CD8-positive, alpha-beta memory T cell (primary cell): ENCODE results near the gene APAF1. TPM values are rescaled to one million over a fixed set of nuclear protein-coding genes. Genes with fewer than 3 reads are reported as not detected.
A peak's percentile ranks its signal among the peaks of the same experiment; 100 is the strongest.

Experiments used
- CTCF ChIA-PET: fragments of 350-600 bp; sonication (Branson Sonifier 250); formaldehyde crosslinking; loops from one replicate; lab custom pipeline; 2021; ENCODE audit warnings: antibody characterized with exemption; lab: Charles Lee
- POLR2A ChIA-PET: fragments of 350-600 bp; sonication (Branson Sonifier 250); formaldehyde crosslinking; loops from one replicate; lab custom pipeline; 2021; ENCODE audit warnings: antibody characterized with exemption; lab: Charles Lee
- DNase-seq, 5 donors: peaks; one replicate each; pipeline versions ENCODE4 v3.0.0 to v3.0.0-alpha.2; 2020 to 2022; ENCODE audit warnings: mixed read lengths in 1 of 5
- H3K27ac ChIP-seq: one replicate; pipeline ENCODE4 v1.7.0; 2013; ENCODE audit warnings: low read depth, mild to moderate bottlenecking, low read length, moderate library complexity
- H3K27me3 ChIP-seq: 2 replicates; pipeline ENCODE4 v1.7.0; 2013; ENCODE audit warnings: low read length, mild to moderate bottlenecking; ENCODE audit not compliant: insufficient read depth, poor library complexity, severe bottlenecking
- H3K36me3 ChIP-seq: 2 replicates; pipeline ENCODE4 v1.7.0; 2013; ENCODE audit warnings: mild to moderate bottlenecking, low read length, moderate library complexity; ENCODE audit not compliant: insufficient read depth
- H3K4me1 ChIP-seq: 2 replicates; pipeline ENCODE4 v1.7.0; 2013; ENCODE audit warnings: mild to moderate bottlenecking, low read length, moderate library complexity; ENCODE audit not compliant: insufficient read depth
- H3K4me3 ChIP-seq: 2 replicates; pipeline ENCODE4 v1.7.0; 2013; ENCODE audit warnings: mild to moderate bottlenecking, low read length
- H3K9me3 ChIP-seq: 2 replicates; pipeline ENCODE4 v1.7.0; 2013; ENCODE audit warnings: mild to moderate bottlenecking, low read length
- H3K27ac Mint-ChIP-seq, 8 donors: one replicate each; pipeline ENCODE4 v1.8.0; 2020 to 2021; ENCODE audit warnings: mixed read lengths in 8 of 8, mild to moderate bottlenecking in 6 of 8, inconsistent platforms in 3 of 8, moderate library complexity in 3 of 8
- H3K27me3 Mint-ChIP-seq, 2 donors: one replicate each; pipeline ENCODE4 v1.8.0; 2020 to 2021; ENCODE audit warnings: mixed read lengths in 2 of 2, mild to moderate bottlenecking in 1 of 2, moderate library complexity in 1 of 2
- H3K36me3 Mint-ChIP-seq, 3 donors: one replicate each; pipeline ENCODE4 v1.8.0; 2020 to 2021; ENCODE audit warnings: mixed read lengths in 3 of 3, inconsistent platforms in 1 of 3, mild to moderate bottlenecking in 1 of 3
- H3K4me1 Mint-ChIP-seq, 3 donors: one replicate each; pipeline ENCODE4 v1.8.0; 2020 to 2021; ENCODE audit warnings: mixed read lengths in 3 of 3, inconsistent platforms in 1 of 3, mild to moderate bottlenecking in 1 of 3
- H3K4me3 Mint-ChIP-seq, 7 donors: one replicate each; pipeline ENCODE4 v1.8.0; 2020 to 2021; ENCODE audit warnings: mixed read lengths in 7 of 7, mild to moderate bottlenecking in 6 of 7, moderate library complexity in 4 of 7, inconsistent platforms in 2 of 7
- H3K9me3 Mint-ChIP-seq, 5 donors: one replicate each; pipeline ENCODE4 v1.8.0; 2020 to 2022; ENCODE audit warnings: mixed read lengths in 5 of 5, mild to moderate bottlenecking in 3 of 5, moderate library complexity in 2 of 5, inconsistent platforms in 1 of 5
- polyA plus RNA-seq: library from polyadenylated mRNA; unstranded; fragments of 300-500 nt; fragmentation: Illumina TruSeq; gene quantifications from one replicate; pipeline ENCODE4 v1.2.3, GENCODE V29; 2021
- total RNA-seq, 2 experiments: library from RNA; stranded (reverse); gene quantifications; one replicate each; pipeline ENCODE4 v1.2.3, GENCODE V29; 2021

The APAF1 gene
- total and polyA plus RNA-seq, 3 experiments from 2014 or later: 11.1 to 14.6 (median 13.9) TPM

GRCh38 chr12:98736352-98737321, 91.5 kb downstream of the APAF1 start:
- H3K27ac Mint-ChIP-seq: peak overlapping the region in 3 of 8 donors; percentile 43 to 49 (median 46)
- Histone ChIP-seq H3K9me3 (no peaks in the 10 kb centered on the region), H3K27me3 (no peaks in the 10 kb centered on the region), H3K4me3 (no peak overlapping the region), H3K4me1 (no peaks in the 10 kb centered on the region), H3K27ac (no peak overlapping the region), H3K36me3 (no peaks in the 10 kb centered on the region)
- H3K36me3 Mint-ChIP-seq: peaks cover 8 to 36% (median 15%) of the 10 kb centered on the region in 3 donors
- POLR2A ChIA-PET: no interaction called here
- H3K9me3 Mint-ChIP-seq: no peaks in the 10 kb centered on the region
- peaks cover 0 to 4% of the 10 kb centered on the region in 2 donors for H3K27me3 Mint-ChIP-seq
- CTCF ChIA-PET: no interaction called here
- H3K4me1 Mint-ChIP-seq: peaks cover 0 to 8% (median 0%) of the 10 kb centered on the region in 3 donors
- H3K4me3 Mint-ChIP-seq: no peak overlapping the region
- DNase-seq: no peak

GRCh38 chr12:98737322-98737712, 92.2 kb downstream of the APAF1 start:
- H3K36me3 ChIP-seq: no peaks in the 10 kb centered on the region
- no peak overlapping the region for H3K27ac ChIP-seq
- Mint-ChIP-seq H3K9me3 (no peaks in the 10 kb centered on the region), H3K4me1 (peaks cover 0 to 9% (median 0%) of the 10 kb centered on the region in 3 donors), H3K27ac (peak overlapping the region in 3 of 8 donors; percentile 13 to 49 (median 43)), H3K27me3 (peaks cover 0 to 4% of the 10 kb centered on the region in 2 donors), H3K36me3 (peaks cover 8 to 30% (median 12%) of the 10 kb centered on the region in 3 donors), H3K4me3 (no peak overlapping the region)
- POLR2A ChIA-PET: no interaction called here
- no peaks in the 10 kb centered on the region for H3K27me3 ChIP-seq
- no peak overlapping the region for H3K4me3 ChIP-seq
- CTCF ChIA-PET: no interaction called here
- no peak for DNase-seq
- H3K9me3 ChIP-seq: no peaks in the 10 kb centered on the region
- no peaks in the 10 kb centered on the region for H3K4me1 ChIP-seq

GRCh38 chr12:98738002-98738401, 92.9 kb downstream of the APAF1 start:
- DNase-seq: no peak
- H3K4me1 ChIP-seq: no peaks in the 10 kb centered on the region
- no peak overlapping the region for H3K27ac ChIP-seq
- Mint-ChIP-seq H3K27ac (no peak overlapping the region), H3K4me3 (no peak overlapping the region), H3K27me3 (peaks cover 0 to 4% of the 10 kb centered on the region in 2 donors), H3K4me1 (peaks cover 0 to 9% (median 0%) of the 10 kb centered on the region in 3 donors), H3K9me3 (no peaks in the 10 kb centered on the region), H3K36me3 (peaks cover 3 to 24% (median 10%) of the 10 kb centered on the region in 3 donors)
- no peak overlapping the region for H3K4me3 ChIP-seq
- H3K9me3 ChIP-seq: no peaks in the 10 kb centered on the region
- ChIA-PET POLR2A (no interaction called here), CTCF (no interaction called here)
- H3K27me3 ChIP-seq: no peaks in the 10 kb centered on the region
- H3K36me3 ChIP-seq: no peaks in the 10 kb centered on the region

- Mint-ChIP-seq H3K36me3 (peaks cover 3 to 18% (median 10%) of the 10 kb centered on the region in 3 donors), H3K9me3 (no peaks in the 10 kb centered on the region), H3K4me1 (peaks cover 0 to 9% (median 0%) of the 10 kb centered on the region in 3 donors), H3K4me3 (no peak overlapping the region), H3K27me3 (peaks cover 0 to 4% of the 10 kb centered on the region in 2 donors), H3K27ac (peak overlapping the region in 1 of 8 donors; percentile 32)
- Histone ChIP-seq H3K9me3 (no peaks in the 10 kb centered on the region), H3K36me3 (no peaks in the 10 kb centered on the region), H3K4me3 (no peak overlapping the region), H3K4me1 (no peaks in the 10 kb centered on the region), H3K27ac (no peak overlapping the region), H3K27me3 (no peaks in the 10 kb centered on the region)
- ChIA-PET POLR2A (no interaction called here), CTCF (no interaction called here)
- DNase-seq: no peak
Observed at GRCh38 chr12:98738539-98738938, 93.4 kb downstream of the APAF1 start.

DNA sequence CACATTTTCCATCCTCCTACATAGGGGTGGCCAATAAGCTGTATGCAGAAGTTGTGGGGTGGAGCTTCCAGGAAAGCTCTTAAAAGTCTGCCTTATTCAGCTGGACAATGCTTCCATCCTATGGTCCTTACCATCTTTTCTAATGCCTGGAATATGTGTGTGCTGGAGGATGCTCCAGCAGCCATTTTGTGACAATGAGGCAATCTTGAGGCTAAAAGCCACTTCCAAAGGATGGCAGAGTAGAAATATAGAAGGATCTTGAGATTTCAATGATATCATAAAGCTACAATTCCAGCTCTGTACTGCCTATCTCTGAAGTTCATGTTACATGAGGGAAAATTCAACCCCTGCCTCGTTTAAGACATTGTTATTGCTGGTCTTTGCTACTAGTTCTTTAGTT, 95.7 kb downstream of the APAF1 start:
- ChIA-PET POLR2A (no interaction called here), CTCF (no interaction called here)
- no peak overlapping the region for H3K4me3 ChIP-seq
- Mint-ChIP-seq H3K4me3 (no peak overlapping the region), H3K27me3 (peaks cover 2 to 4% of the 10 kb centered on the region in 2 donors), H3K4me1 (peaks cover 3 to 13% (median 3%) of the 10 kb centered on the region in 3 donors), H3K36me3 (peaks cover 1 to 4% (median 4%) of the 10 kb centered on the region in 3 donors), H3K9me3 (no peaks in the 10 kb centered on the region), H3K27ac (no peak overlapping the region)
- no peaks in the 10 kb centered on the region for H3K4me1 ChIP-seq
- no peak overlapping the region for H3K27ac ChIP-seq
- H3K36me3 ChIP-seq: no peaks in the 10 kb centered on the region
- no peaks in the 10 kb centered on the region for H3K9me3 ChIP-seq
- H3K27me3 ChIP-seq: peaks cover 3% of the 10 kb centered on the region
- no peak for DNase-seq

- peaks cover 6% of the 10 kb centered on the region for H3K27me3 ChIP-seq
- H3K9me3 ChIP-seq: no peaks in the 10 kb centered on the region
- no peak for DNase-seq
- ChIA-PET POLR2A (no interaction called here), CTCF (interaction anchor here (1.3 kb wide), 1 partner anchor 18 kb away, joined by 3 read pairs; no protein-coding TSS in a partner anchor)
- H3K27me3 Mint-ChIP-seq: peaks cover 5 to 7% of the 10 kb centered on the region in 2 donors
- H3K27ac ChIP-seq: no peak overlapping the region
- no peaks in the 10 kb centered on the region for H3K36me3 ChIP-seq
- peaks cover 2% of the 10 kb centered on the region for H3K4me1 ChIP-seq
- H3K9me3 Mint-ChIP-seq: no peaks in the 10 kb centered on the region
- H3K4me3 Mint-ChIP-seq: no peak overlapping the region
- peaks cover 7 to 17% (median 7%) of the 10 kb centered on the region in 3 donors for H3K4me1 Mint-ChIP-seq
- H3K36me3 Mint-ChIP-seq: peaks cover 0 to 2% (median 2%) of the 10 kb centered on the region in 3 donors
- no peak overlapping the region for H3K4me3 ChIP-seq
- no peak overlapping the region for H3K27ac Mint-ChIP-seq
Observed at GRCh38 chr12:98741196-98741555, 96.1 kb downstream of the APAF1 start.

- peaks cover 6% of the 10 kb centered on the region for H3K27me3 ChIP-seq
- Mint-ChIP-seq H3K4me1 (peaks cover 10 to 21% (median 11%) of the 10 kb centered on the region in 3 donors), H3K36me3 (no peaks in the 10 kb centered on the region), H3K9me3 (no peaks in the 10 kb centered on the region), H3K4me3 (no peak overlapping the region), H3K27me3 (peaks cover 8 to 12% of the 10 kb centered on the region in 2 donors), H3K27ac (no peak overlapping the region)
- H3K27ac ChIP-seq: no peak overlapping the region
- ChIA-PET POLR2A (no interaction called here), CTCF (interaction anchor here (0.7 to 1.3 kb wide), 2 partner anchors 18 to 1702 kb away, joined by 3 read pairs; no protein-coding TSS in a partner anchor)
- no peaks in the 10 kb centered on the region for H3K9me3 ChIP-seq
- no peak for DNase-seq
- H3K4me3 ChIP-seq: no peak overlapping the region
- no peaks in the 10 kb centered on the region for H3K36me3 ChIP-seq
- H3K4me1 ChIP-seq: peaks cover 4% of the 10 kb centered on the region
Observed at GRCh38 chr12:98741556-98742265, 96.6 kb downstream of the APAF1 start.
